HG03175 (cell line): ENCODE results near the gene COA4.

Source experiments
- ATAC-seq: cut with Tn5 transposase; IDR thresholded peaks from one replicate; pipeline ENCODE4 v1.9.1; 2021; ENCODE audit warnings: mild to moderate bottlenecking, moderate library complexity; ENCODE audit not compliant: unreplicated experiment

Gene COA4

GRCh38 chr11:73866586-73866996 is 10.1 kb downstream of the COA4 start:
- ATAC-seq, result no peak

GRCh38 chr11:73866095-73866579 is 10.5 kb downstream of the COA4 start:
- ATAC-seq, result no peak

- ATAC-seq, result no peak
Observed at GRCh38 chr11:73862986-73863385, 13.7 kb downstream of the COA4 start.

GRCh38 chr11:73860202-73860601 is 16.4 kb downstream of the COA4 start:
- ATAC-seq, result no peak

GRCh38 chr11:73859671-73860070 is 17.0 kb downstream of the COA4 start:
- ATAC-seq, result no peak

GRCh38 chr11:73856031-73856567 is 20.5 kb downstream of the COA4 start:
- no peak for ATAC-seq

GRCh38 chr11:73854680-73855079 is 22.0 kb downstream of the COA4 start:
- no peak for ATAC-seq

GRCh38 chr11:73852049-73852448 is 24.6 kb downstream of the COA4 start:
- no peak for ATAC-seq

- no peak for ATAC-seq
Observed at GRCh38 chr11:73851046-73851764, 25.4 kb downstream of the COA4 start.

GRCh38 chr11:73839123-73839457 is 37.6 kb downstream of the COA4 start:
- no peak for ATAC-seq

GRCh38 chr11:73838443-73839122 is 38.1 kb downstream of the COA4 start:
- no peak for ATAC-seq

GRCh38 chr11:73833067-73833466 is 43.6 kb downstream of the COA4 start:
- ATAC-seq, result no peak

- ATAC-seq, result no peak
Observed at GRCh38 chr11:73830261-73830660, 46.4 kb downstream of the COA4 start.
